Ecto neural progenitor cell (in vitro differentiated cells): Measurements from ENCODE around the gene RNU1-2.
"Not testable (repeated sequence)": the region's sequence is repeated elsewhere in the genome, so short reads cannot be mapped to it uniquely, and the experiment has no call there.

Experiments used
- DNase-seq: peaks from one replicate; pipeline ENCODE4 v3.0.0-alpha.2; 2018; ENCODE audit warnings: low spot score

Gene RNU1-2

DNA sequence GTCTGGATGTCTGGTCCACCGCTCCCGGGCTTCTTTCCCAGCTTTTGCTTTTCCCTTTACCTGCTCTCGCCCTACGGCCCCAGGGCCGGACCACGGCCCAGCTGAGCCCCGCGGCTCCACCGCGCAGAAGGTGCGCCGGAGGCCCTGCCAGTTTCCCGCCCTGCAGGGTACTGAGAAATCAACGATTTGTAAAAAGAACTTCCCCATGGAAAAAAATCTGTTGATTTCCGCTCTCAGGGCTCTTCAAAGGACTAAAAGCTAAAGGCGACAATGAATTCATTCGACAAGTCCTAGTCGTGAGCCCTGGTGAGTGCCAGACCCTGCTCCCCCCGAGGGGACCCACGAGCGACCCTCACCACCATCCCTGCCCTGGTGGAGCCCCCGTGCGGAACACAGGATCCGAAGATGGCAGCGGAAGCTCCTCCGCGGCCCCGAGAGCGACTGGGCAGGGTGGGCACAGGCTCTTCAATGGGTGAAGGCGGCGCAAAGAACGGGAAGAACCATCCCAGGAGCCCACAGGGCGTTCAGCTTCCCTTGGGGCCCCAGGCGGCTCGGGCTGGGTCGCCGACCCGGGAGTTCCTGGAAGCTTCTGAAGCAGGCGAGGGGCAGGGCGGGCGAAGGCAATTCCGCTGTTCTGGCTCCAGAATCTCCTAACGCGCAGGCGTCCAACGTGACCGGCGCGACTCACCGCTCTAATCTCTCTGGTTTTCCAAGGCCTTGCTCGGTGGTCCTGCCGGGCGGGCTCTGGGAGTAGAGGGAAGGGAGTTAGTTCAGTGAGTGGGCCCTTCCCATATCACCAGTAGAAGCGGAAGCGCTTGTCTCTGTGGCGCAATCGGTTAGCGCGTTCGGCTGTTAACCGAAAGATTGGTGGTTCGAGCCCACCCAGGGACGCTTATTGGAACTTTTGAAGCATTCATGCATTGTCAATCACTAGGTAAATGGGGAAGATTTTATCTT, 6.6 kb upstream of the RNU1-2 start:
- peak; percentile 82 for DNase-seq

- not testable (repeated sequence) for DNase-seq
These were observed 5.2 kb upstream of the RNU1-2 start for GRCh38 chr1:16890539-16891021.

GRCh38 chr1:16891057-16891456, 4.7 kb upstream of the RNU1-2 start:
- DNase-seq, result not testable (repeated sequence)

GRCh38 chr1:16892978-16893525, 2.7 kb upstream of the RNU1-2 start:
- not testable (repeated sequence) for DNase-seq

DNA sequence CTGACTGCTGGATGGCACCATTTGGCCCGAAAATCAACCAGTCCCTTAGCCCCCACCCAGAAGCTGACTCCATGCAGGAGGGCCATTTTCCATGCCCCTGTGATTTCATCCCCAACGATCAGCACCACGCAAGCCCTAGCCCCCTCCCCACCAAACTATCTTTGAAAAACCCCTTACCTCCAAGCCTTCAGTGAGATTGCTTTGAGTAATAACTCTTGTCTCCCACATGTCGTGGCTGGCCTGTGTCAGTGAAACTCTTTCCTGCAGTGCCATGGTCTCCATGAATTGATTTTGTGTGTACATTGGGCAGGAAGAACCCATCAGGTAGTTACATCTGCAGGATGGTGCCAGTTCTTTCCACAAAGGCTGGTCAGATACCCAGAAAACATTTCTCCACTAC, 2.0 kb upstream of the RNU1-2 start:
- not testable (repeated sequence) for DNase-seq

DNA sequence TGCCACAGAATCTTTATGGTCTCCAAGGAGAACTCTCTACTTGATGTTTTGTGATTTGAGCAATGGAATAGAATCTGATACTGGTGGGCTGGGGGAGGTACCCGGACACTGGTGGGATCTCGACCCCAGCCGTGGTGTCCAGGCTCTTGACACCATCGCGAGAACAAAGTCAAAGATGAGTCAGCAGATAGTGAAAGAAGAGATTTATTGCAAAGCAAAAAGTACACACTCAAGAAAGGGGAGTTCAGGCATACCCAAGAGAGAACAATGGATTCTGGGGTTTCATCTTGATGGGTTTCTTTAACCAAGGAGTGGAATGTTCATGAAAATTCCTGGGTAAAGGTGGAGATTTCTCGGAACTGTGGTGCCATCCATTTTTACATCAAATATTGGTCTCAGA, 1.4 kb upstream of the RNU1-2 start:
- DNase-seq, result not testable (repeated sequence)

DNA sequence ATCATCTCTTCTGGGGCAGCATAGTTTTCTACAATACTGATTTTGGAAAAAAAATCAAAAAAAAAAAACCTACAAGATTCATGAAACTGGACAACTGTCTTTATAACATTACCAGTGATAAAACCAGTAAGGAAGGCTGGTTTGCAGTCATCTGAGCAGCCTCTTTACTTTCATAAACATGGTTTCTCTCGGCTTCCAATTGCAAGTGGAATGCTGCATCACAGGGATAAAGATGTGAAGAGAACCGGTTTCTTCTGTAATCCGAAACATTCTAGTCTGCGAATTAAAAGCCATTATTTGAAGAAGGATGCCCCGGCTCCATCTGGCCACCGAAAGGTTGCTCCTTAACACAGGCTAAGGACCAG, 565 bp upstream of the RNU1-2 start:
- DNase-seq, result not testable (repeated sequence)

- DNase-seq, result peak; percentile 78
These were observed 706 bp downstream of the RNU1-2 start for GRCh38 chr1:16896316-16897055.

GRCh38 chr1:16897653-16898052, 1.9 kb downstream of the RNU1-2 start:
- not testable (repeated sequence) for DNase-seq

- not testable (repeated sequence) for DNase-seq
These were observed 2.5 kb downstream of the RNU1-2 start for GRCh38 chr1:16898298-16898697.

- not testable (repeated sequence) for DNase-seq
These were observed 3.2 kb downstream of the RNU1-2 start for GRCh38 chr1:16899020-16899419.

DNA sequence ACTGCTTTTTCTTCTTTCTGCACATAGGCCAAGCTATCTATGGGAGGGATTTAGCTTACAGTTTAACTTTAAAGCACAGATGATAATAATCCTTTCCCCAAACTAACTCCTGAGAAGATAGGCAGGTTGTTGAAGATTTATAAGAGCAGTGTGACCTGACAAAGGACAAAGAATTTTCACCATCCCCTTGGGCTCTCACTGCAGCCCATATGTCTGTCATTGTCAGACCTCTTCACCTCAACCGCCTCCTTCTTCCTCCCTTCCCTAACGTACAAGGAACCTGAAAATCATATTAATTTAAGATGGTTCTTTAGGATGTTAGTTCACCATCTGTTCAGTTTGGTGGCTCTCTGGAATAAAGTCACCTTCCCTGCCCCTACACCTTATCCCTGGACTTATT, 5.0 kb downstream of the RNU1-2 start:
- DNase-seq, result no peak

DNA sequence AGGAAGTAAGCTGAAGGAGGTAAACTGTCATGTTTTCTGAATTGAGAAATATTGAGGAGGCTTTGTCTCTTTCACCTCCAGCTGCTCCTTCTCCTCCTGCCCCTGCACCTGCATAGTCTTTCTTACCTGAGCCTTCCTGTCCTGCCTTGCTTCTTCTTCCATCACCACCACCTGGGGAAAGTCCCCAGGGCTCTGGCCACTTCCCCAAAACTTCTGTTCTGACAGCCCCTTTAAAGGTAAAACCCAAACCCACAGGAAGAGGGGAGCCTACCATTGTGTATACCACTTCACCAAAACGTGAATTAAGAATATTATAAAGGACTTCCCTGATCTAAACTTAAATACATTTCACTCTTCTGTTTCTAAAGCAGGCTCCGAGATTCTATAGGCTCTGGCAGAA, 5.6 kb downstream of the RNU1-2 start:
- DNase-seq, result not testable (repeated sequence)

DNA sequence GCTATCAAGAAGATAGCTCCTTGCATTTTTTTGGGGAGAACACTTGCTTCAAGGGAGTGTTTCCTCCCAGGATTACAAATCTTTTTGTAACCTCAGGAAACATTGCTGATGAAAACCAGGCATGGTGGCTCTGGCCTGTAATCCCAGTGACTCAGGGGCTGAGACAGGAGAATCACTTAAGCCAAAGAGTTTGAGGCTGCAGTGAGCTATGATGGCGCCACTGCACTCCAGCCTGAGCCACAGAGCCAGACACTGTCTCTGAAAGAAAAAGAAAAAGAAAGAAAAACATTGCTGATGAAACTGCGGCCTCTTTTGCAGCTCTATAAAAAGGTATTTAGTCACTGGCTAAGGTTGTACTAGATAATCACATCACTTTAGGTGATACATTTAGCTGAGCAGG, 7.3 kb downstream of the RNU1-2 start:
- DNase-seq, result peak; percentile 42

GRCh38 chr1:16903458-16903796, 7.6 kb downstream of the RNU1-2 start:
- no peak for DNase-seq

- peak; percentile 97 for DNase-seq
These were observed 8.9 kb downstream of the RNU1-2 start for GRCh38 chr1:16904560-16905109.

DNA sequence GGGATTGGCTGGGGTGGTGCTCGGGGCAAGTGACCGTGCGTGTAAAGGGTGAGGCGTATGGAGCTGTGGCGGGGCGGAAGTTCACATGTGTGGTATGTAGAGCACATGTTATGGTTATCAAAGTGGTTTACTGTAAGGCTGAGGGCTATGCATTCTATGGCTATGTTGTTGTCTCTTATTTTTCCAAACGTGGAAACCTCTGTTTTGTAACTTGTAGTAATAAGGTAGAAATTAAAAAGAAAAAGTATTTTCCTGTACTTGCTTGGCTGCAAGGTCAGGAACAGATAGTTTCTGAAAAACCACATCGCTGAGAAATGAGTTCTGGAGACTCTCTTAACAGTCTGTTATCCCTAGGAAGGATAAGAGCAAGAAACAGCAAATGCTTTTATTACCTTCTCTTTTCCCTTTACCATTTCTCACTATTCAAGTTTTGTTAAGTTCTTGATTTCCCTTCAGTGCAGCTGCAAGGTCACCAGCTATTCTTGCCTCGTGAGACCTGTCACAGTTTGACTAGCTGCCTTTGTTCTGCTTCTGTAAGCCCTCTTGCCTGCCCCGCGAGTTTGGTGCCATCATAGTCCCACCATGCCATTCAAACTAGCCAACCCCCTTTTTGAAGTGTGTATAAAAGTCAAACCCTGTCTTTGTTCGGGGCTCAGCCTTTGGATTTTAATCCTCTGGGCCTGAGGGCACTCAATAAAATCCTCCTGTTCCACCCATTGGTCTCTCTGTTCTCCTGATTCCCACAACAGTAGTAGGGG, 9.5 kb downstream of the RNU1-2 start:
- DNase-seq, result peak; percentile 70

GRCh38 chr1:16905868-16906702, 10.3 kb downstream of the RNU1-2 start:
- DNase-seq, result peak; percentile 44

DNA sequence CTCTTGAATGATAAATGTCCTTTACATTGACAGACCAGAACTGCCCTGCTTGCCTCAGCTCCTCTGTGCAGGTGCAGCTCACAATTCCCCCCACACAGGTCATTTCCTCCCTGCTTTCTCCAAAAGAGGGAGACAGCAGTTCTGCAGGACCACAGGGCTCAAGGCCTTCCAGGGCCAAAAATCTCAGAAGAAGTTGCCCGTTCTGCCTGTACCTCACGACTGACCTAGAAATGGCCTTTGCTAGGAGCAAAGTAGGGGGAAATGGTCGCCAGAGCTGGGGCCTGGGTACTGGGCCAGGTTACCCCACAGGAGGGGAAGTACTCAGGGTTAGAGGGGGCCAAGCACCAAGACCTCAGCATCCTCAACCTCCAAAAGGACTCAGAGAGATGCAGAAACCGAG, 11.1 kb downstream of the RNU1-2 start:
- DNase-seq, result no peak

DNA sequence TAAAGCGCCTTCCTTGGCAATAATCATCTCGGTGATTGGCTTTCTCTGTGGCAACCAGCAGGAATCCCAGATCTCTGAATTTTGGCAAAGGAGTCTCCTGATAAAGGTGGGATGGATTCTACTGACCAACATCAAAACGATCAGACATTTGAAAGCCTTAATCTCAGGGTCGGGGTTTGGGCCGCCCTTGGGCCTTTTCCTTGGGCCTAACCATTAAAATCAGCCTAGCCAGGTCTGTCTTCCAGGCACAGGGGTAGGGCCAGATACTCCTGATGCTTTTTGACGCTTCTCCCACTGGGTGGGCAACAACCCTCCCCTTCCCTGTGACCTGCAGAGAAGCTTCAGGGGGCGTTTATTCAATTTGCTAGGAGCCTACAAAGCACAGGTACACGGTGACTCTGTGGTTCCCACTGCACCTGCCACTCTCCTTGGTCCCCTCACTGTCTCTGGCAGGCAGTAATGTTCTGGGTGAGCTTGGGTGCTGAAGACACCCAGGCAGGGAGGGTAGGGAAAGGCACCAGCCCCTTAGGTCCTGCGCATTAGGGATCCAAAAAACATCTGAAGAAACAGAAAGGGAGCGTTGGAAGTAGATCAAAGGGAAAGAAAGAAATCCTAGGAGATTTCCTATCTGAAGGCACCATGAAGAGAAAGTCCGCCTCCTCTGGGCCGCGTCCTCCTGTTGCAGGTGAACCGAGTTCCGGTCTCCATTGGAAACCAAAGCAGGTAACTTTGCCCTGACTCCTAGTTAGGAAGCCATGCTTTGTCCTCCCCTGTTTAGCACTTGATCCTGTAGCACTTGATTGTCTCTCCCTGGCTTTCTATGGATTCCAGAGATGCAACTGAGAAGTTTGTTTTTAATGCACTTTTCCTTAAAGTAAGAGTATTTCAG, 12.3 kb downstream of the RNU1-2 start:
- no peak for DNase-seq
